Trophoblast cell (in vitro differentiated cells and primary cell): ENCODE data around the gene GNB2.
A peak's percentile ranks its signal among the peaks of the same experiment; 100 is the strongest.
"Not testable (repeated sequence)": the region's sequence is repeated elsewhere in the genome, so short reads cannot be mapped to it uniquely, and the experiment has no call there.

Experiments used
- DNase-seq, 2 donors: peaks; one replicate each; pipeline ENCODE4 v3.0.0-alpha.2; 2016
- H2AFZ ChIP-seq: 2 replicates; pipeline ENCODE4 v1.6.1; 2013; ENCODE audit warnings: low read length, moderate library complexity, mild to moderate bottlenecking; ENCODE audit not compliant: insufficient read depth, poor library complexity
- H2AK5ac ChIP-seq: 2 replicates; pipeline ENCODE4 v1.6.1; 2013; ENCODE audit warnings: mild to moderate bottlenecking, low read length
- H2BK120ac ChIP-seq: 2 replicates; pipeline ENCODE4 v1.6.1; 2013; ENCODE audit warnings: low read length, mild to moderate bottlenecking, moderate library complexity; ENCODE audit not compliant: insufficient read depth, poor library complexity
- H2BK12ac ChIP-seq: 2 replicates; pipeline ENCODE4 v1.6.1; 2013; ENCODE audit warnings: mild to moderate bottlenecking, low read length, moderate library complexity
- H2BK5ac ChIP-seq: 2 replicates; pipeline ENCODE4 v1.6.1; 2013; ENCODE audit warnings: low read length, low read depth, moderate library complexity, mild to moderate bottlenecking; ENCODE audit not compliant: poor library complexity
- H3K14ac ChIP-seq: 2 replicates; pipeline ENCODE4 v1.6.1; 2013; ENCODE audit warnings: mild to moderate bottlenecking, low read length
- H3K18ac ChIP-seq: 2 replicates; pipeline ENCODE4 v1.6.1; 2013; ENCODE audit warnings: mild to moderate bottlenecking, low read length
- H3K23ac ChIP-seq: 2 replicates; pipeline ENCODE4 v1.6.1; 2013; ENCODE audit warnings: low read length
- H3K27ac ChIP-seq: 2 replicates; pipeline ENCODE4 v1.5.1; 2013; ENCODE audit warnings: low read depth, mild to moderate bottlenecking, inconsistent platforms, low read length, moderate library complexity
- H3K27me3 ChIP-seq: 2 replicates; pipeline ENCODE4 v1.6.1; 2013; ENCODE audit warnings: inconsistent platforms, mild to moderate bottlenecking, low read length, moderate library complexity; ENCODE audit not compliant: insufficient read depth
- H3K36me3 ChIP-seq, 2 experiments: 1 replicate in 1 of 2; 2 replicates in 1 of 2; pipeline ENCODE4 v1.6.1; 2013; ENCODE audit warnings: low read length in 2 of 2, mild to moderate bottlenecking in 2 of 2, moderate library complexity in 1 of 2; ENCODE audit not compliant: insufficient read depth in 2 of 2, control insufficient read depth in 1 of 2
- H3K4ac ChIP-seq: 2 replicates; pipeline ENCODE4 v1.6.1; 2013; ENCODE audit warnings: low read depth, mild to moderate bottlenecking, low read length, moderate library complexity
- H3K4me1 ChIP-seq, 2 experiments: 1 replicate in 1 of 2; 2 replicates in 1 of 2; pipeline ENCODE4 v1.6.1; 2013; ENCODE audit warnings: low read length in 2 of 2, mild to moderate bottlenecking in 2 of 2, moderate library complexity in 1 of 2; ENCODE audit not compliant: insufficient read depth in 2 of 2, control insufficient read depth in 1 of 2
- H3K4me2 ChIP-seq: 2 replicates; pipeline ENCODE4 v1.6.1; 2013; ENCODE audit warnings: inconsistent platforms, mild to moderate bottlenecking, low read length, moderate library complexity
- H3K4me3 ChIP-seq: 2 replicates; pipeline ENCODE4 v1.5.1; 2013; ENCODE audit warnings: mild to moderate bottlenecking, low read depth, low read length, inconsistent platforms
- H3K79me1 ChIP-seq: one replicate; pipeline ENCODE4 v1.6.1; 2013; ENCODE audit warnings: low read length
- H3K79me2 ChIP-seq: 2 replicates; pipeline ENCODE4 v1.6.1; 2013; ENCODE audit warnings: low read length, mild to moderate bottlenecking; ENCODE audit not compliant: control insufficient read depth, insufficient read depth, poor library complexity
- H3K9ac ChIP-seq: 2 replicates; pipeline ENCODE4 v1.6.1; 2013; ENCODE audit warnings: mild to moderate bottlenecking, low read length
- H3K9me3 ChIP-seq: 2 replicates; pipeline ENCODE4 v1.6.1; 2013; ENCODE audit warnings: low read depth, mild to moderate bottlenecking, control low read depth, inconsistent platforms, low read length; ENCODE audit not compliant: insufficient read depth
- H4K12ac ChIP-seq: 2 replicates; pipeline ENCODE4 v1.6.1; 2013; ENCODE audit warnings: low read depth, mild to moderate bottlenecking, low read length, moderate library complexity
- H4K8ac ChIP-seq: 2 replicates; pipeline ENCODE4 v1.6.1; 2013; ENCODE audit warnings: low read depth, mild to moderate bottlenecking, low read length, moderate library complexity
- H4K91ac ChIP-seq: one replicate; pipeline ENCODE4 v1.6.1; 2013; ENCODE audit warnings: low read depth, mild to moderate bottlenecking, low read length, moderate library complexity
- WGBS: extraction: QIAGEN DNeasy Blood & Tissue Kit; methylation state at CpG from one replicate; pipeline ENCODE4 v1.1.7; 2013; ENCODE audit warnings: missing lambda C conversion rate; ENCODE audit not compliant: insufficient read length, insufficient coverage; ENCODE audit errors: extremely low coverage; 5-methylcytosine and 5-hydroxymethylcytosine counted together

The GNB2 gene

DNA sequence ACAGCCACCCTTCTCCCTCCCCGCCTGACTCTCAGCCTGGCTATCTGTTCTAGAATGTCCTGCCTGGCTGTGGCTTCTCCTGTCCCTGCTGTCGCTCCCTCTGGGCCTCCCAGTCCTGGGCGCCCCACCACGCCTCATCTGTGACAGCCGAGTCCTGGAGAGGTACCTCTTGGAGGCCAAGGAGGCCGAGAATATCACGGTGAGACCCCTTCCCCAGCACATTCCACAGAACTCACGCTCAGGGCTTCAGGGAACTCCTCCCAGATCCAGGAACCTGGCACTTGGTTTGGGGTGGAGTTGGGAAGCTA, 47.9 kb downstream of the GNB2 start:
- Histone ChIP-seq H2BK120ac (no peak overlapping the region), H3K36me3 (no peaks in the 10 kb centered on the region), H3K27me3 (peaks cover 21% of the 10 kb centered on the region), H3K4me1 (peaks cover 4 to 7% of the 10 kb centered on the region in 2 experiments), H3K23ac (no peak overlapping the region), H2AFZ (no peak overlapping the region), H2BK12ac (no peak overlapping the region), H3K79me2 (no peaks in the 10 kb centered on the region), H3K27ac (no peak overlapping the region), H4K12ac (no peak overlapping the region), H4K91ac (no peak overlapping the region), H3K79me1 (no peaks in the 10 kb centered on the region), H3K4ac (no peak overlapping the region), H3K18ac (no peak overlapping the region), H3K14ac (no peak overlapping the region), H3K4me2 (no peak overlapping the region), H2BK5ac (no peak overlapping the region), H3K9me3 (peaks cover 9% of the 10 kb centered on the region), H4K8ac (no peak overlapping the region), H2AK5ac (no peak overlapping the region), H3K9ac (no peak overlapping the region), H3K4me3 (no peak overlapping the region)
- WGBS = no CpG with 5 or more reads among the region's 8 CpGs
- DNase-seq = no peak

DNA sequence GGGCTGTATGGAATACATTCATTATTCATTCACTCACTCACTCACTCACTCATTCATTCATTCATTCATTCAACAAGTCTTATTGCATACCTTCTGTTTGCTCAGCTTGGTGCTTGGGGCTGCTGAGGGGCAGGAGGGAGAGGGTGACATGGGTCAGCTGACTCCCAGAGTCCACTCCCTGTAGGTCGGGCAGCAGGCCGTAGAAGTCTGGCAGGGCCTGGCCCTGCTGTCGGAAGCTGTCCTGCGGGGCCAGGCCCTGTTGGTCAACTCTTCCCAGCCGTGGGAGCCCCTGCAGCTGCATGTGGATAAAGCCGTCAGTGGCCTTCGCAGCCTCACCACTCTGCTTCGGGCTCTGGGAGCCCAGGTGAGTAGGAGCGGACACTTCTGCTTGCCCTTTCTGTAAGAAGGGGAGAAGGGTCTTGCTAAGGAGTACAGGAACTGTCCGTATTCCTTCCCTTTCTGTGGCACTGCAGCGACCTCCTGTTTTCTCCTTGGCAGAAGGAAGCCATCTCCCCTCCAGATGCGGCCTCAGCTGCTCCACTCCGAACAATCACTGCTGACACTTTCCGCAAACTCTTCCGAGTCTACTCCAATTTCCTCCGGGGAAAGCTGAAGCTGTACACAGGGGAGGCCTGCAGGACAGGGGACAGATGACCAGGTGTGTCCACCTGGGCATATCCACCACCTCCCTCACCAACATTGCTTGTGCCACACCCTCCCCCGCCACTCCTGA, 49.1 kb downstream of the GNB2 start:
- peaks cover 8% of the 10 kb centered on the region for H3K9me3 ChIP-seq
- no peak overlapping the region for H2BK5ac ChIP-seq
- no peak overlapping the region for H4K12ac ChIP-seq
- H2BK12ac ChIP-seq = no peak overlapping the region
- H3K4me3 ChIP-seq = no peak overlapping the region
- no peak overlapping the region for H3K14ac ChIP-seq
- H3K4ac ChIP-seq = no peak overlapping the region
- H3K23ac ChIP-seq = no peak overlapping the region
- H2AK5ac ChIP-seq = no peak overlapping the region
- no peaks in the 10 kb centered on the region for H3K36me3 ChIP-seq
- H4K8ac ChIP-seq = no peak overlapping the region
- no peak overlapping the region for H3K18ac ChIP-seq
- H3K9ac ChIP-seq = no peak overlapping the region
- no peak overlapping the region for H3K4me2 ChIP-seq
- no CpG with 5 or more reads among the region's 17 CpGs for WGBS
- H3K79me2 ChIP-seq = no peaks in the 10 kb centered on the region
- H2AFZ ChIP-seq = no peak overlapping the region
- H3K27me3 ChIP-seq = peaks cover 21% of the 10 kb centered on the region
- no peak for DNase-seq
- no peak overlapping the region for H2BK120ac ChIP-seq
- H3K79me1 ChIP-seq = no peaks in the 10 kb centered on the region
- no peak overlapping the region for H3K27ac ChIP-seq
- peaks cover 4 to 7% of the 10 kb centered on the region in 2 experiments for H3K4me1 ChIP-seq
- no peak overlapping the region for H4K91ac ChIP-seq

DNA sequence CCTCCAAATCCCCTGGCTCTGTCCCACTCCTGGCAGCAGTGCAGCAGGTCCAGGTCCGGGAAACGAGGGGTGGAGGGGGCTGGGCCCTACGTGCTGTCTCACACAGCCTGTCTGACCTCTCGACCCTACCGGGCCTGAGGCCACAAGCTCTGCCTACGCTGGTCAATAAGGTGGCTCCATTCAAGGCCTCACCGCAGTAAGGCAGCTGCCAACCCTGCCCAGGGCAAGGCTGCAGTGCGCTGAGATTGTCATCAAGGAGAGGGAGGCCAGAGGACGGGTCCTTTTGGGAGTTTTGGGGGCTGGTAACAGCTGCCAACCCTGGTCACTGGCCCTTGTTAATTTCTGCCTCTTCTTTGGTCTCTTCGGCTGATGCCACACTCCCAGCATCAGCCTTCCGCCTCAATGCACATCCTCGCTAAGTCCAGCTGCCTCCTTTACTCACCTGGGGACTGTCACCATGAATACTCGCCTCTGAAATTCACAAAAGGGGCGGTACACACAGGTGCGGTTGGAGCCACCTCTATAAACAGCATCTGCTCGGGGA, 50.3 kb downstream of the GNB2 start:
- H3K4me2 ChIP-seq = no peak overlapping the region
- H3K18ac ChIP-seq = no peak overlapping the region
- no peak overlapping the region for H3K27ac ChIP-seq
- no peak overlapping the region for H3K14ac ChIP-seq
- no peaks in the 10 kb centered on the region for H3K79me1 ChIP-seq
- no peak for DNase-seq
- no peak overlapping the region for H2BK5ac ChIP-seq
- no peak overlapping the region for H3K4ac ChIP-seq
- H3K9me3 ChIP-seq = peaks cover 6% of the 10 kb centered on the region
- H4K12ac ChIP-seq = no peak overlapping the region
- no peak overlapping the region for H4K8ac ChIP-seq
- H2AK5ac ChIP-seq = no peak overlapping the region
- no peaks in the 10 kb centered on the region for H3K36me3 ChIP-seq
- H4K91ac ChIP-seq = no peak overlapping the region
- H2BK120ac ChIP-seq = no peak overlapping the region
- peaks cover 21% of the 10 kb centered on the region for H3K27me3 ChIP-seq
- H3K79me2 ChIP-seq = no peaks in the 10 kb centered on the region
- H3K23ac ChIP-seq = peak overlapping the region; percentile 38
- WGBS = no CpG with 5 or more reads among the region's 16 CpGs
- no peak overlapping the region for H2BK12ac ChIP-seq
- peaks cover 4 to 7% of the 10 kb centered on the region in 2 experiments for H3K4me1 ChIP-seq
- no peak overlapping the region for H2AFZ ChIP-seq
- H3K4me3 ChIP-seq = no peak overlapping the region
- no peak overlapping the region for H3K9ac ChIP-seq

DNA sequence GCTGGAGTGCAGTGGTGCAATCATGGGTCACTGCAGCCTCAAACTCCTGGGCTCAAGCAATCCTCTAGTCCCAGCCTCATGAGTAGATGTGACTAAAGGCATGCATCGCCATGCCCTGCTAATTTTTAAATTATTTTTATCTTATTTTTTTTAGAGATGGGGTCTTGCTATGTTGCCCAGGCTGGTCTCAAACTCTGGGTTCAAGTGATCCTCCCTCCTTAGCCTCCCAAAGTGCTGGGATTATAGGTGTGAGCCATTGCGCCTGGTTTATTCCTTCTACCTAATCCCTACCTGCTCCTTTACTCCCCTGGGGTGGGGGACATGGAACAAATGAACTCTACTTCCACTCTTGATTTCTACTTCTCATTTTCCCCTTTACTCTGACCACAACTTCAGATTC, 50.8 kb downstream of the GNB2 start:
- H2AK5ac ChIP-seq, H3K23ac ChIP-seq, H3K4ac ChIP-seq, H4K91ac ChIP-seq, H4K12ac ChIP-seq, H3K14ac ChIP-seq, H3K79me1 ChIP-seq, H2BK12ac ChIP-seq, H3K4me1 ChIP-seq, DNase-seq, H3K9ac ChIP-seq, H3K36me3 ChIP-seq, H2AFZ ChIP-seq, H3K27ac ChIP-seq, H3K79me2 ChIP-seq, H2BK5ac ChIP-seq, H4K8ac ChIP-seq, H3K18ac ChIP-seq, H3K9me3 ChIP-seq, H3K4me3 ChIP-seq, H2BK120ac ChIP-seq, H3K4me2 ChIP-seq: not testable (repeated sequence)
- no CpG with 5 or more reads among the region's 2 CpGs for WGBS
- H3K27me3 ChIP-seq = peaks cover 21% of the 10 kb centered on the region
